ENCODE results near the gene ARHGAP11A.

Gene ARHGAP11A

DNA sequence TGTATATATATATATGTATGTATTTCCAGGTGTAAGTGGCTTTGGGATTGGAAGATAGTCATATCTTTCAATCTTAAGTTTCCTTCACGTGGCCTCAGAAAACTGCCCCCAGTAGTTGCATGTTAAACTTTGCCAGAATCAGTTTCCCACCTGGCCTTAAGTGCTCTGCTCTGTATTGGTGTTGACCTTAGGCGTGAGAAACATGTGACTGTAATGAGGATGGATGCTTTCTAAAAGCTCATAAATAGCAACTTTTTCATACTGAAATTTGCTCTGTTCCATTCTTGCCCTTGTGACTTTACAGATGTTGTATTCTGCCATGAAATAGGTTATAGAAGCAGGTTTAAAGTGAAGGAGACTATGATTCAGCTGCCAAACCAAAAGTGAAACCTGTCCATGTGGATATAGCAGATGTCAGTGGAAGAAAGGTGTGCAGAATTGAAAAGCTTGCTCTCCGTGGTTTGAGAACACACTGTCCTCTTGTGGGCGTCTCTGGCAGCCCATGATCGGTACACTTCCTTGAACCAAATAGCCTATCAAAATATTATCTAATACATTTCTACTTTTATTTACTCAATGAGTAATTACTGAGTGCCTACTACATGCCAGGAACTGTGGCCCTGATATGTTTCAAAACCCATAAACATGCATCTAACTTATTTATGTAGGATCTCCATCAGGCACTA, 42.0 kb downstream of the ARHGAP11A start:
- no peak for DNase-seq (ENCODE audit: low spot score)

- no peak for DNase-seq (ENCODE audit: low spot score)
Measured at GRCh38 chr15:32657941-32658340, 42.6 kb downstream of the ARHGAP11A start.

DNA sequence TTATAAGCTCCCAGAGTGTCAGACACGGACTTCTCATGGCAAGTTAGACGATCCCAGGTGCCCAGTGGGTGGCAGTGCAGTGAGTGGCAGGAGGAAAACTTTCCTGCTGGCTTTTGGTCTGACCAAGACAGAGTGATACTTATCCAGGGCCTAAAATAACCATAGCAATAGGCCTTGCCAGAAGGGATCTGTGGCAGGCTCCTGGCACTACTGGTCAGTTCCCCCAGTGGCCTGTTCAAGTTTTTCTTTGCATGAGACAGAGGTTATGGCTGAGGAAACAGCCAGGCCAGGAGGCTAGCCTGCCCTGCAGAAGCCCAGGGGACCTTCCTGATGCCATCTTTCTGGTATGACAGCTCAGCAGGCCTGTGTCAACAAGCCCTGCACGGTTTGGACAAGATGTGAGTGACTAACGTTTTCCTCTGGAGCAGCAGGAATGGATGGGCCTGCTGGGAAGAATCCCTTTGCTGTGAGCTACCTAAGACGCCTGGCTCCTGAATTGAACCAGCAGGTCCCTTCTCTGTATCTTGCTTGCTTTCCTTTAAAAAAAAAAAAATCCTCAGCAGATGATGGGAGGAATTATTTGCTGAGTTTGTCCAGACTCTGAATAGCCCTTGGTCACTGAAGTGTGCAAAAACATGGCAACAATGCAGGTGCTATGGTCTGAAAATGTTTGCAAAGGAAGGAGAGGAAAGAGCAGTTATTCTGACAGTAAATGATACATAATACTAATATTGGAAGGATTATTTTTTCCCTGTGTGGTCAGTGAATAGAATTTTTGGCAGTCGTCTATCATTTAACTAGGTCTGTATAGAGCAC, 44.2 kb downstream of the ARHGAP11A start:
- peak; percentile 35 for DNase-seq (ENCODE audit: low spot score)

DNA sequence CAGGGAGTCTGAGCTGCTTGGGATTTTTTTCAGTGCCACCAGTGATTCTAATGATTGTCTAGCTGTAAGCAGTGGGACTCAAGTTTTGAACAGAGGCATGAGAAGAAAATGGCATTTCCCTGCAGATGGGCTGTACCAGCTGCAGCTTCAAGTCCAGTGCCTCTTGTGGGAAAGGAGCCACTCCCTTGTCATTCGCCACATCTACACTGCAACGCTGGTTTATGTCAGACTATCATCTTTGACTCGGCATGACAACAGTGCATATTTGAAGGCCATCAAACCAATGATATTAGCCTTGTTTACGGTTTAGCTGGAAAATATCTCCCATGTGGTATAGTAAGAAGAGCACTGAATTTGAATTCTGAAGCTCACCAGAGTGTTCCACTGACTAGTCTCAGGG, 48.4 kb downstream of the ARHGAP11A start:
- no peak for DNase-seq (ENCODE audit: low spot score)

- DNase-seq (ENCODE audit: low spot score): no peak
Measured at GRCh38 chr15:32664796-32665195, 49.5 kb downstream of the ARHGAP11A start.

- no peak for DNase-seq (ENCODE audit: low spot score)
Measured at GRCh38 chr15:32667321-32667720, 52.0 kb downstream of the ARHGAP11A start.

DNA sequence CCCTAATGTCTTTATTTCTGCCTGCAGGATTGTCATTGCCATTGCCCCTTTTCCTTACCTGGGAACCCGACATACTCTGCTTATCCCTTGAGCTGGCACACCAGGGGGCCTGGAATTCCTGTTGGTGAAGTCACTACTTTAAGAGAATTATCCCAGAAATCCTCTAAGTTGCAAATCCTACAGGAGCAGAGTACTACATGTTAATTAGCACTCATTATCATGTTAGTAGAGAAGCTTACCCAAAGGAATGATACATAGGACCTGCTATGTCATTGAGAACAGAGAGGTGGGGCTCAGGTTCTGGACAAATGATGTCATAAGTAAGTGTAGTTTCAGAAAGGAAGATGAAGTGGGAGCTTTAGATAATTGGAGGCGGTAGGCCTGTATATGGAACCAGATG, 53.6 kb downstream of the ARHGAP11A start:
- DNase-seq (ENCODE audit: low spot score): peak; percentile 52

GRCh38 chr15:32669896-32670611, 54.8 kb downstream of the ARHGAP11A start:
- peak; percentile 26 for DNase-seq (ENCODE audit: low spot score)

GRCh38 chr15:32670623-32671022, 55.3 kb downstream of the ARHGAP11A start:
- no peak for DNase-seq (ENCODE audit: low spot score)

- DNase-seq (ENCODE audit: low spot score): no peak
Measured at GRCh38 chr15:32671339-32672325, 56.3 kb downstream of the ARHGAP11A start.

- DNase-seq (ENCODE audit: low spot score): no peak
Measured at GRCh38 chr15:32674681-32675080, 59.4 kb downstream of the ARHGAP11A start.

- DNase-seq (ENCODE audit: low spot score): no peak
Measured at GRCh38 chr15:32675466-32675865, 60.2 kb downstream of the ARHGAP11A start.

- no peak for DNase-seq (ENCODE audit: low spot score)
Measured at GRCh38 chr15:32676169-32676568, 60.9 kb downstream of the ARHGAP11A start.

DNA sequence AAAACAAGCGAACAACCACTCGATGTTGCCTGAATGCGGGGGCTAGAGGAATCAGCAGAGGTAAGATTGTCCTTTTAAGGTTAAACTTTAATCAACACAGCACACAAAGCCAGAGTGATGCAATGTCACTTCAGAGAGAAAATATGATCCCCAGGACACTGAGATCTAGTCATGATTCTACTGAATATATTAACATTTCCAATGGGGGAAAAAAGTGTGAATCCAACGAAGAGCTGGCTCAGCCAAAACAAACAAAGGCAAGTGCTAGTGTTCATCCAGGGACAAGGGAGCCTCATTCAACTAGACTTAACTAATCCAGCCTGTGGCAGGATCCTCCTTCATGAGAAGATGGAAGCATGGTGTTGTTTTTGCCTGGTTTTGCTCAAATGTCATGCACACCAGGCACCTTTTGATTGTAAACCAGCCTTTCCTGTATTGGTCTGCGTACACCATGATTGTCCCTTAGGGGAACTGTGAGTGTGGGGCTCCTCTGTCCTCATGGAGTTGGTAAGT, 62.0 kb downstream of the ARHGAP11A start:
- no peak for DNase-seq (ENCODE audit: low spot score)

DNA sequence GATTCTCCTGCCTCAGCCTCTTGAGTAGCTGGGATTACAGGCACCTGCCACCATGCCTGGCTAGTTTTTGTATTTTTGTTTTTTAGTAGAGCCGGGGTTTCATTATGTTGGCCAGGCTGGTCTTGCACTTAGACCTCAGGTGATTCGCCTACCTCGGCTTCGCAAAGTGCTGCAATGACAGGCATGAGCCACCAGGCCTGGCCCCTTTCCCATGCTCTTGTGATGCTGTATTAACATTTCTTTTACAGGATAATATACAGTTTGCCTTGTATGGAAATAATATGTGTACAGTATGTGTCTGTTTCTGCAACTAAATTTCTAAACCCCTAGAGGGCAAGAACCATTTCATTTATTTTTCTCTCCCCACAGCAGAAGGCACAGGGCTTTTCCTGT, 64.0 kb downstream of the ARHGAP11A start:
- DNase-seq (ENCODE audit: low spot score): no peak

- DNase-seq (ENCODE audit: low spot score): no peak
Measured at GRCh38 chr15:32682569-32682968, 67.3 kb downstream of the ARHGAP11A start.

GRCh38 chr15:32682977-32683630, 67.8 kb downstream of the ARHGAP11A start:
- DNase-seq (ENCODE audit: low spot score): no peak

- DNase-seq (ENCODE audit: low spot score): no peak
Measured at GRCh38 chr15:32683906-32684584, 68.7 kb downstream of the ARHGAP11A start.

DNA sequence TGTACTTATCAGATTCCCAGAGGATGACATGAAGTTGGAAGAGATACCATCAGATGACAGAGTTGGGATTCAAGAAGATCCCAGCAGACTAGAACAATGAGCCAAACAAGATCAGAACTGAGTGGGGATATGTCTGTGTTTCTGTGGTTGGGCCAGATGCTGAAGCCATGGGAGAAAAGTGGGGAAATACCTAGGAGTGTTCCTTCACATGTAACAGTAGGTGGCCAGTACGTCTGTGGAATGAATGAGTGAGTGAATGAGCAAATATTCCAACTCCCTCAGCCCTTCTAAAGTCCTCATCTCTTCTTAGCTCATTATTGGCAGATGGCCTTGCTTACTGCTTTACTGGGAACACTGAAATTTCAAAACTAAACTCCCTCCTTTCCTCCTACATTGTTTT, 70.3 kb downstream of the ARHGAP11A start:
- DNase-seq (ENCODE audit: low spot score): no peak

- no peak for DNase-seq (ENCODE audit: low spot score)
Measured at GRCh38 chr15:32687556-32687955, 72.3 kb downstream of the ARHGAP11A start.

Measured in iPS-NIHi11 (cell line).